ENCODE data around the gene SLC25A38. TPM values are rescaled to one million over a fixed set of nuclear protein-coding genes. Genes with fewer than 3 reads are reported as not detected.
A peak's percentile ranks its signal among the peaks of the same experiment; 100 is the strongest.
"Not testable (repeated sequence)": the region's sequence is repeated elsewhere in the genome, so short reads cannot be mapped to it uniquely, and the experiment has no call there.

The SLC25A38 gene
- total RNA-seq, 1 experiment from 2014 or later = 22.0 TPM

GRCh38 chr3:39415983-39416382 is 32.8 kb downstream of the SLC25A38 start:
- DNase-seq = peak in 1 of 2 experiments; percentile 15
- Histone ChIP-seq H3K27ac (no peak overlapping the region), H3K4me2 (no peak overlapping the region), H4K20me1 (ENCODE audit: insufficient read depth) (peaks cover 24% of the 10 kb centered on the region), H3K9me3 (ENCODE audit: insufficient read depth, low read depth) (no peaks in the 10 kb centered on the region), H3K27me3 (ENCODE audit: insufficient read depth, low read depth) (no peaks in the 10 kb centered on the region), H3F3A (ENCODE audit: insufficient read depth, low read depth) (peaks cover 53% of the 10 kb centered on the region), H3K4me1 (replicated peaks; ENCODE audit: insufficient read depth) (peaks cover 10% of the 10 kb centered on the region; the same call in 1 of the 2 replicates), H2AFZ (no peak overlapping the region), H3K9me2 (ENCODE audit: insufficient read depth) (no peaks in the 10 kb centered on the region; the same call in 1 of the 2 replicates), H3K79me2 (ENCODE audit: low read depth) (no peaks in the 10 kb centered on the region), H3K36me3 (ENCODE audit: low read depth) (peaks cover 8% of the 10 kb centered on the region; the same call in 1 of the 2 replicates), H3K4me3 (no peak overlapping the region)
- BruUV-seq (replicated peaks) = no TSS peak
- intact Hi-C loops (cut with micrococcal nuclease; ENCODE audit: unreplicated experiment) = loop anchor here (2.0 to 10.0 kb wide), 2 partner anchors 83 to 899 kb away; no protein-coding TSS in a partner anchor
- ChIA-PET CTCF (no interaction called here), POLR2A (ENCODE audit: unreplicated experiment) (interaction anchor here (0.6 kb wide), 1 partner anchor 9 kb away, joined by 5 read pairs; no protein-coding TSS in a partner anchor)
- no peak for TF ChIP-seq EZH2 (IDR thresholded peaks at IDR 0.05; ENCODE audit: low read depth)
- no peak for TF ChIP-seq CTCF (conservative IDR thresholded peaks at IDR 0.05)

- peaks cover 43% of the 10 kb centered on the region for H3F3A ChIP-seq (ENCODE audit: insufficient read depth, low read depth)
- not testable (repeated sequence) for H2AFZ ChIP-seq; H3K9me2 ChIP-seq (ENCODE audit: insufficient read depth); H3K9me3 ChIP-seq (ENCODE audit: insufficient read depth, low read depth); H3K36me3 ChIP-seq (ENCODE audit: low read depth); DNase-seq; H3K79me2 ChIP-seq (ENCODE audit: low read depth); H3K27me3 ChIP-seq (ENCODE audit: insufficient read depth, low read depth); BruUV-seq (replicated peaks); H3K4me3 ChIP-seq; H3K4me2 ChIP-seq; H3K27ac ChIP-seq
- ChIA-PET CTCF (interaction anchor here (0.6 to 0.9 kb wide), 2 partner anchors 39 to 221 kb away, joined by 3 to 4 read pairs; no protein-coding TSS in a partner anchor), POLR2A (ENCODE audit: unreplicated experiment) (interaction anchor here (0.6 kb wide), 1 partner anchor 101 kb away, joined by 4 read pairs; no protein-coding TSS in a partner anchor)
- peaks cover 22% of the 10 kb centered on the region for H4K20me1 ChIP-seq (ENCODE audit: insufficient read depth)
- intact Hi-C loops (cut with micrococcal nuclease; ENCODE audit: unreplicated experiment) = loop anchor here (2.0 to 10.0 kb wide), 2 partner anchors 82 to 898 kb away; no protein-coding TSS in a partner anchor
- peaks cover 10% of the 10 kb centered on the region; the same call in 1 of the 2 replicates for H3K4me1 ChIP-seq (replicated peaks; ENCODE audit: insufficient read depth)
Observed at GRCh38 chr3:39416998-39417397, 33.8 kb downstream of the SLC25A38 start.

- intact Hi-C loops (cut with micrococcal nuclease; ENCODE audit: unreplicated experiment) = loop anchor here (10.0 kb wide), 1 partner anchor 896 kb away; no protein-coding TSS in a partner anchor
- H3K9me3 ChIP-seq (ENCODE audit: insufficient read depth, low read depth); H3K27ac ChIP-seq; H3K4me3 ChIP-seq; CTCF ChIA-PET; POLR2A ChIA-PET (ENCODE audit: unreplicated experiment); H3K36me3 ChIP-seq (ENCODE audit: low read depth); H3K9me2 ChIP-seq (ENCODE audit: insufficient read depth); H3K27me3 ChIP-seq (ENCODE audit: insufficient read depth, low read depth); H2AFZ ChIP-seq; DNase-seq; BruUV-seq (replicated peaks); H3K4me2 ChIP-seq; H3K79me2 ChIP-seq (ENCODE audit: low read depth): not testable (repeated sequence)
- Histone ChIP-seq H3F3A (ENCODE audit: insufficient read depth, low read depth) (peaks cover 26% of the 10 kb centered on the region), H3K4me1 (replicated peaks; ENCODE audit: insufficient read depth) (peaks cover 10% of the 10 kb centered on the region; the same call in 1 of the 2 replicates), H4K20me1 (ENCODE audit: insufficient read depth) (peaks cover 15% of the 10 kb centered on the region)
Observed at GRCh38 chr3:39418556-39419225, 35.5 kb downstream of the SLC25A38 start.

GRCh38 chr3:39419742-39420315 is 36.7 kb downstream of the SLC25A38 start:
- CTCF ChIA-PET = no interaction called here
- no peak overlapping the region for H3K27ac ChIP-seq

More at GRCh38 chr3:39419742-39420315, 36.7 kb downstream of the SLC25A38 start:
- no peak overlapping the region for H3K4me3 ChIP-seq
- peaks cover 7% of the 10 kb centered on the region; the same call in 1 of the 2 replicates for H4K20me1 ChIP-seq (ENCODE audit: insufficient read depth)
- peaks cover 10% of the 10 kb centered on the region; the same call in 1 of the 2 replicates for H3K4me1 ChIP-seq (replicated peaks; ENCODE audit: insufficient read depth)
- POLR2A ChIA-PET (ENCODE audit: unreplicated experiment) = no interaction called here
- BruUV-seq (replicated peaks) = no TSS peak
- no peaks in the 10 kb centered on the region for H3K9me3 ChIP-seq (ENCODE audit: insufficient read depth, low read depth)
- no peak overlapping the region for H2AFZ ChIP-seq
- intact Hi-C loops (cut with micrococcal nuclease; ENCODE audit: unreplicated experiment) = loop anchor here (10.0 kb wide), 1 partner anchor 895 kb away; no protein-coding TSS in a partner anchor
- no peak overlapping the region for H3K4me2 ChIP-seq
- TF ChIP-seq CTCF (conservative IDR thresholded peaks at IDR 0.05) = no peak
- no peak for TF ChIP-seq EZH2 (IDR thresholded peaks at IDR 0.05; ENCODE audit: low read depth)
- H3K36me3 ChIP-seq (ENCODE audit: low read depth) = no peaks in the 10 kb centered on the region
- DNase-seq = no peak
- no peaks in the 10 kb centered on the region; the same call in 1 of the 2 replicates for H3K9me2 ChIP-seq (ENCODE audit: insufficient read depth)
- H3K27me3 ChIP-seq (ENCODE audit: insufficient read depth, low read depth) = no peaks in the 10 kb centered on the region
- H3K79me2 ChIP-seq (ENCODE audit: low read depth) = no peaks in the 10 kb centered on the region
- peaks cover 14% of the 10 kb centered on the region; the same call in 1 of the 2 replicates for H3F3A ChIP-seq (ENCODE audit: insufficient read depth, low read depth)
